A673 (cell line): ENCODE data around the gene ZNF385B. TPM values are rescaled to one million over a fixed set of nuclear protein-coding genes. Genes with fewer than 3 reads are reported as not detected.

ENCODE experiments used
- BruUV-seq: library from RNA; stranded (reverse); fragments of 400-500 nt; replicated peaks from 2 replicates; lab custom pipeline; 2021; lab: Mats Ljungman, UMichigan
- CTCF ChIA-PET: fragments of 300-600 bp; sonication (Branson Sonifier 250); formaldehyde crosslinking; loops from one replicate; lab custom pipeline; 2022; ENCODE audit warnings: antibody characterized with exemption; lab: Charles Lee
- POLR2A ChIA-PET: fragments of 300-600 bp; sonication (Branson Sonifier 250); formaldehyde crosslinking; loops from one replicate; lab custom pipeline; 2022; ENCODE audit warnings: antibody characterized with exemption; ENCODE audit not compliant: low non-redundant PET; lab: Charles Lee
- DNase-seq: peaks from one replicate; pipeline ENCODE4 v3.0.0-alpha.2; 2015; ENCODE audit warnings: low spot score
- H3K27ac ChIP-seq: fragments of 200-600 bp; sonication (generic); 2 replicates; pipeline ENCODE4 v1.5.1; 2016; ENCODE audit warnings: mixed run types, low read depth, mild to moderate bottlenecking, mixed read lengths, antibody characterized with exemption, low read length; ENCODE audit not compliant: poor library complexity, severe bottlenecking
- H3K27me3 ChIP-seq: fragments of 200-600 bp; sonication (generic); replicated peaks from 2 replicates; pipeline ENCODE4 v1.6.1; 2017; ENCODE audit warnings: mixed run types, low read depth, mild to moderate bottlenecking, mixed read lengths, antibody characterized with exemption, low read length; ENCODE audit not compliant: insufficient read depth, poor library complexity
- H3K36me3 ChIP-seq: fragments of 200-600 bp; sonication (generic); 2 replicates; pipeline ENCODE4 v1.6.1; 2016; ENCODE audit warnings: mixed run types, mild to moderate bottlenecking, mixed read lengths, antibody characterized with exemption, low read length; ENCODE audit not compliant: insufficient read depth, poor library complexity, severe bottlenecking
- H3K4me1 ChIP-seq: fragments of 200-600 bp; sonication (generic); 2 replicates; pipeline ENCODE4 v1.6.1; 2017; ENCODE audit warnings: mixed run types, mild to moderate bottlenecking, mixed read lengths, antibody characterized with exemption, low read length; ENCODE audit not compliant: insufficient read depth, poor library complexity, severe bottlenecking
- H3K4me3 ChIP-seq: fragments of 200-600 bp; sonication (generic); 2 replicates; pipeline ENCODE4 v1.5.1; 2016; ENCODE audit warnings: low read depth, mixed run types, mild to moderate bottlenecking, mixed read lengths, low read length; ENCODE audit not compliant: poor library complexity, severe bottlenecking
- H3K9me3 ChIP-seq: fragments of 200-600 bp; sonication (generic); 2 replicates; pipeline ENCODE4 v1.6.1; 2016; ENCODE audit warnings: mixed run types, low read depth, mild to moderate bottlenecking, mixed read lengths, antibody characterized with exemption, low read length; ENCODE audit not compliant: poor library complexity, severe bottlenecking
- EZH2 ChIP-seq: fragments of 200-600 bp; sonication (generic); IDR thresholded peaks from 2 replicates; pipeline ENCODE4 v1.6.1; 2017; ENCODE audit warnings: borderline replicate concordance, low read depth, mild to moderate bottlenecking, mixed read lengths, antibody characterized with exemption, low read length; ENCODE audit not compliant: poor library complexity, severe bottlenecking
- intact Hi-C: fragments of 100-400 bp; cut with micrococcal nuclease; formaldehyde crosslinking; loops from one replicate; pipeline ENCODE4 v1.10.0; 2022; ENCODE audit not compliant: unreplicated experiment
- total RNA-seq: library from RNA; stranded (reverse); gene quantifications from 2 replicates; pipeline ENCODE4 v1.2.3, GENCODE V29; 2021
- TF ChIP-seq, protein P1 (sequence below): fragments of 300-800, 200-600 bp; sonication (generic); conservative IDR thresholded peaks from 2 replicates; pipeline ENCODE4 v1.5.1; 2017; ENCODE audit warnings: low read depth, mild to moderate bottlenecking, antibody characterized with exemption, low read length, moderate library complexity, mixed read lengths

ZNF385B gene
- total RNA-seq, 1 experiment from 2014 or later: not detected

DNA sequence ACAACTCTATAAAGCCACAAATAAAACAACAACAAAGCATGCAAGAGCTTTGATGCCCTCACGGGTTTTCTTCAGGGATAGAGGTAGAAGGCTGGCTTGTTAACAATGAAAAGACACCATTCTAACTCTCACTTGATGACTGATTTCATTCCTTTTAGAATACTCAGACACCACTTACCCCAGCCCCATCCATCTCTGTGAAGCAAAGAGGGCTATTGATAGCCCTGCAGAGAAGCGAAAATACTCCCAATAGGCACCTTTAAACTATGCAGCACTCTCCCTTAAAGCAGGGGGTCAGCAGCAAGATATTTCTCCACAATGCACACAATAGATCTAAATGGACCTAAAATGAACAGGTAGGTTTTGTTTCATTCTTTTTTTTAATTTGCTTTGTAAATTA lies 35.1 kb downstream of the ZNF385B start:
- ChIA-PET POLR2A (no interaction called here), CTCF (no interaction called here)
- BruUV-seq: no TSS peak
- Histone ChIP-seq H3K27me3 (no peaks in the 10 kb centered on the region), H3K4me3 (no peak overlapping the region), H3K36me3 (no peaks in the 10 kb centered on the region), H3K4me1 (no peaks in the 10 kb centered on the region), H3K27ac (no peak overlapping the region), H3K9me3 (no peaks in the 10 kb centered on the region)
- intact Hi-C loops: no loop called here
- TF ChIP-seq, protein P1, sequence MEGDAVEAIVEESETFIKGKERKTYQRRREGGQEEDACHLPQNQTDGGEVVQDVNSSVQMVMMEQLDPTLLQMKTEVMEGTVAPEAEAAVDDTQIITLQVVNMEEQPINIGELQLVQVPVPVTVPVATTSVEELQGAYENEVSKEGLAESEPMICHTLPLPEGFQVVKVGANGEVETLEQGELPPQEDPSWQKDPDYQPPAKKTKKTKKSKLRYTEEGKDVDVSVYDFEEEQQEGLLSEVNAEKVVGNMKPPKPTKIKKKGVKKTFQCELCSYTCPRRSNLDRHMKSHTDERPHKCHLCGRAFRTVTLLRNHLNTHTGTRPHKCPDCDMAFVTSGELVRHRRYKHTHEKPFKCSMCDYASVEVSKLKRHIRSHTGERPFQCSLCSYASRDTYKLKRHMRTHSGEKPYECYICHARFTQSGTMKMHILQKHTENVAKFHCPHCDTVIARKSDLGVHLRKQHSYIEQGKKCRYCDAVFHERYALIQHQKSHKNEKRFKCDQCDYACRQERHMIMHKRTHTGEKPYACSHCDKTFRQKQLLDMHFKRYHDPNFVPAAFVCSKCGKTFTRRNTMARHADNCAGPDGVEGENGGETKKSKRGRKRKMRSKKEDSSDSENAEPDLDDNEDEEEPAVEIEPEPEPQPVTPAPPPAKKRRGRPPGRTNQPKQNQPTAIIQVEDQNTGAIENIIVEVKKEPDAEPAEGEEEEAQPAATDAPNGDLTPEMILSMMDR: no peak
- TF ChIP-seq EZH2: no peak
- no peak for DNase-seq

DNA sequence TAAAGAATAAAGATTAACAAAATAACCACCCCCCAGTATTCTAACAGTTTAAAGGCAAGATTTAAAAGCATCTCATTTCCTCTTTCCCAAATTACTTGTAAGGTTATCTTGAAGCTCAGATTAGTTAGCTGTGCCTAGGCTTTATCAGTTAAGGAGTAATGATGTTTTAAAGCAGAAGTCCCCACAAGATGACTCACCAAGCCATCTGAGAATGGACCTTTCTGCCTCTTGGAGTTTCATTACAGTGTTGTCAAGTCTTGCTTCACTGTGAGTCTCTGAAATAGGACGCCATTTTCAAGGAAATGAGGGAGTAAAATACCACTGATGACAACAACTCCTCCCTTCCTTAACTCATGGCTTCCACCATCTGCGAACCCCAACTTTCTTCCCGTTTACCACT lies 35.9 kb downstream of the ZNF385B start:
- H3K4me1 ChIP-seq: no peaks in the 10 kb centered on the region
- no peak for TF ChIP-seq EZH2
- TF ChIP-seq, protein P1: no peak
- no peak overlapping the region for H3K27ac ChIP-seq
- H3K9me3 ChIP-seq: no peaks in the 10 kb centered on the region
- intact Hi-C loops: no loop called here
- ChIA-PET POLR2A (no interaction called here), CTCF (no interaction called here)
- no peaks in the 10 kb centered on the region for H3K27me3 ChIP-seq
- no TSS peak for BruUV-seq
- DNase-seq: no peak
- no peak overlapping the region for H3K4me3 ChIP-seq
- H3K36me3 ChIP-seq: no peaks in the 10 kb centered on the region

DNA sequence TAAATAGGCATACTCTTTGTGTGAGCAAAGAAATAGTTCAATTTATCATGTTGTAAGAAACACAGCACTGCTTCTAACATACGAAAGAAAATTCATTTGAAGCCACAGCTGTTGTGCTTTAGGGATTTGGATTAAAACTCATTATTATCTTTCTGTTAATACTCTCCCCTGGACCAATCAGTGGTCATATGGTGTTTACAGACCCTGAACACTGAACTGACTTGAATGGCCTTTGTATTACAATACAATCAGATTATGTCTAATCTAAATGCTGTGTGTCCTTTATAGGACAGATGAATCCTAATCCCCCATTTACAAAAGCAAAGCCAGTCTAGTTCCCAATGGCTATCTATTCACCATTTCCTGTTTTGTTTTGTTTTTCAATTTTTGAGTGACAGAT lies 36.5 kb downstream of the ZNF385B start:
- no peaks in the 10 kb centered on the region for H3K4me1 ChIP-seq
- H3K27me3 ChIP-seq: no peaks in the 10 kb centered on the region
- no peak overlapping the region for H3K27ac ChIP-seq
- BruUV-seq: no TSS peak
- H3K9me3 ChIP-seq: no peaks in the 10 kb centered on the region
- ChIA-PET CTCF (no interaction called here), POLR2A (no interaction called here)
- TF ChIP-seq, protein P1: no peak
- TF ChIP-seq EZH2: no peak
- H3K36me3 ChIP-seq: no peaks in the 10 kb centered on the region
- DNase-seq: no peak
- H3K4me3 ChIP-seq: no peak overlapping the region
- intact Hi-C loops: no loop called here
